Fibroblast of lung (primary cell): Measurements from ENCODE around the gene SH3D21. TPM values are rescaled to one million over a fixed set of nuclear protein-coding genes. Genes with fewer than 3 reads are reported as not detected.

Experiments used
- DNase-seq, 2 donors: peaks; one replicate each; pipeline versions ENCODE4 v3.0.0 to v3.0.0-alpha.2; 2010; ENCODE audit warnings: low read depth in 2 of 2
- H2AFZ ChIP-seq: 2 replicates; pipeline ENCODE4 v1.5.1; 2012; ENCODE audit warnings: low read length, control low read depth, inconsistent platforms
- H3K27ac ChIP-seq: 2 replicates; pipeline ENCODE4 v1.5.1; 2011; ENCODE audit warnings: low read length, control low read depth; ENCODE audit not compliant: insufficient read depth
- H3K27me3 ChIP-seq: 2 replicates; pipeline ENCODE4 v1.5.1; 2011; ENCODE audit warnings: mild to moderate bottlenecking, low read length; ENCODE audit not compliant: control insufficient read depth, insufficient read depth
- H3K36me3 ChIP-seq: 2 replicates; pipeline ENCODE4 v1.5.1; 2011; ENCODE audit warnings: low read length; ENCODE audit not compliant: control insufficient read depth, insufficient read depth
- H3K4me1 ChIP-seq: 2 replicates; pipeline ENCODE4 v1.5.1; 2011; ENCODE audit warnings: low read length; ENCODE audit not compliant: control insufficient read depth, insufficient read depth; ENCODE audit errors: extremely low read depth
- H3K4me2 ChIP-seq: 2 replicates; pipeline ENCODE4 v1.5.1; 2011; ENCODE audit warnings: low read length, control low read depth; ENCODE audit not compliant: insufficient read depth; ENCODE audit errors: extremely low read depth
- H3K4me3 ChIP-seq, 4 experiments: fragments of 200-600 bp in 1 of 4; sonication (generic) in 1 of 4; replicated peaks in 1 of 4; 2 replicates each; pipeline ENCODE4 v1.5.1; 2011 to 2016; ENCODE audit warnings: low read length in 4 of 4, low read depth in 3 of 4, mild to moderate bottlenecking in 3 of 4, control low read depth in 2 of 4, inconsistent platforms in 1 of 4, mixed read lengths in 1 of 4; ENCODE audit not compliant: insufficient read depth in 1 of 4; ENCODE audit errors: control extremely low read depth in 1 of 4
- H3K79me2 ChIP-seq: 2 replicates; pipeline ENCODE4 v1.5.1; 2012; ENCODE audit warnings: mild to moderate bottlenecking, low read length, inconsistent platforms; ENCODE audit not compliant: control insufficient read depth, insufficient read depth
- H3K9ac ChIP-seq: 2 replicates; pipeline ENCODE4 v1.5.1; 2011; ENCODE audit warnings: mild to moderate bottlenecking, low read length, control low read depth; ENCODE audit not compliant: insufficient read depth
- H3K9me3 ChIP-seq: 2 replicates; pipeline ENCODE4 v1.5.1; 2012; ENCODE audit warnings: low read depth, low read length; ENCODE audit not compliant: control insufficient read depth, insufficient read depth
- H4K20me1 ChIP-seq: 2 replicates; pipeline ENCODE4 v1.5.1; 2011; ENCODE audit warnings: low read length; ENCODE audit not compliant: control insufficient read depth, insufficient read depth; ENCODE audit errors: extremely low read depth
- EZH2 ChIP-seq: IDR thresholded peaks from 2 replicates; pipeline ENCODE4 v1.5.1; 2012; ENCODE audit warnings: low read length, control low read depth, mild to moderate bottlenecking; ENCODE audit errors: missing control alignments
- polyA plus RNA-seq, 2 donors: library from polyadenylated mRNA; depleted of rRNA in 1 of 2; stranded (reverse) in 1 of 2; unstranded in 1 of 2; fragments of >200 nt; gene quantifications; 2 replicates each; pipeline ENCODE4 v1.2.1, GENCODE V29; 2011 to 2012; ENCODE audit warnings: missing spikeins in 1 of 2
- total RNA-seq: library from RNA; depleted of rRNA; stranded (reverse); fragments of >200 nt; gene quantifications from 2 replicates; pipeline ENCODE4 v1.2.1, GENCODE V29; 2014
- TF ChIP-seq, protein P1 (sequence below), 2 donors: IDR thresholded peaks in 1 of 2; conservative IDR thresholded peaks in 1 of 2; 1 replicate in 1 of 2; 2 replicates in 1 of 2; pipeline ENCODE4 v1.5.1; 2011 to 2012; ENCODE audit warnings: low read length in 2 of 2, control low read depth in 1 of 2, inconsistent platforms in 1 of 2, low read depth in 1 of 2, mild to moderate bottlenecking in 1 of 2

Gene SH3D21
- total and polyA plus RNA-seq, 2 donors (not counting 1 experiment from before 2014, with no cell fraction given): 1.9 to 3.3 TPM

DNA sequence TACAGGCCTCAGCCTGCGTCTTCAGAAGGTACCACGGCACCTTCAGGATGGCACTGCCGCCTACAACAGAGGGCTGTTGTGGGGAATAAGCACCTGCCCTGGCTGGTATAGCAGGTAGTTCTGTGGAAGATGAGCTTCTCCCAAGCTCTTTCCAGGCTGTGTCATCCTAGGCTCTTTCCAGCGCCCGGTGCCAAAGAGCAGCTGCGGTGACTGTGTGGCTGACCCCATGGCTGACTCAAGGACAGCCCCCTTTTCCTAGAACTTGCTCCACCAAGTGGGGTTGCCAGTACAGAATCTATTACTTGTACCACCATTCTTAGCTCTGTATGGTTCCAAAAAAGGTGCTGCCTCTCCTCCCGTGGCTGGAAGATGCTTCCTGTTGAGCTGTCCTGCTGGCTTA is 39.2 kb downstream of the SH3D21 start:
- no peak for DNase-seq
- H3K36me3 ChIP-seq: peaks cover 45% of the 10 kb centered on the region
- H3K27ac ChIP-seq: no peak overlapping the region

DNA sequence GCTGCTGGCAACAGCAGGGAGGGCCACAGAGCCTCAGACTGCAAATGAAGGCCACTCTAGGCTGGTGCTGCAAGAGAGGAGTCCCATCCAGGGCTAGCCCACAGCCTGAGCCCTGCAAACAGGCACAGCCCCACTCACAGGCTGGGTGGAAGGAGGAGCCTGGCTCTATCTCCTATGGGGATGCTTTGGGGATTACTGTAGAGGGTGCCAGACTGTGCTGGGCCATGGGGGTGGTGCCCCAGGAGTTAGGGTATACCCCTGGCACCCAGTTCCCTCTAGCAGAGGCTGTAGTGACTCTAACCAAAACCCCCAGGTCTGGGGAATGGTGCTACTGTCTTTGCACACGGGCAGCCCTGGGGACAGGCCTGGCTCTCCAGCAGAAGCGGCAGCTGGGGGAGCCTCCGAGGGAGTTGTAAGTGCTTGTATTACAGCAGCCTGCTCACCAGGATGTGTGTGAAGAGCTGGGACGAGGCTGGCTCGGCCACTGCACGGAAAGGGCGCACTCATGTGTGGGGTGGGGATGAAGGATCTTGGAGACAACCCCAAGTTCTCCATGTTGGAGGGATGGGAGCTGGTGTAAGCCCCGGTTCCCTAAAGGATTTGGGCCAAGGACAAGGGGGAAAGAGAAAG is 40.7 kb downstream of the SH3D21 start:
- TF ChIP-seq, protein P1, sequence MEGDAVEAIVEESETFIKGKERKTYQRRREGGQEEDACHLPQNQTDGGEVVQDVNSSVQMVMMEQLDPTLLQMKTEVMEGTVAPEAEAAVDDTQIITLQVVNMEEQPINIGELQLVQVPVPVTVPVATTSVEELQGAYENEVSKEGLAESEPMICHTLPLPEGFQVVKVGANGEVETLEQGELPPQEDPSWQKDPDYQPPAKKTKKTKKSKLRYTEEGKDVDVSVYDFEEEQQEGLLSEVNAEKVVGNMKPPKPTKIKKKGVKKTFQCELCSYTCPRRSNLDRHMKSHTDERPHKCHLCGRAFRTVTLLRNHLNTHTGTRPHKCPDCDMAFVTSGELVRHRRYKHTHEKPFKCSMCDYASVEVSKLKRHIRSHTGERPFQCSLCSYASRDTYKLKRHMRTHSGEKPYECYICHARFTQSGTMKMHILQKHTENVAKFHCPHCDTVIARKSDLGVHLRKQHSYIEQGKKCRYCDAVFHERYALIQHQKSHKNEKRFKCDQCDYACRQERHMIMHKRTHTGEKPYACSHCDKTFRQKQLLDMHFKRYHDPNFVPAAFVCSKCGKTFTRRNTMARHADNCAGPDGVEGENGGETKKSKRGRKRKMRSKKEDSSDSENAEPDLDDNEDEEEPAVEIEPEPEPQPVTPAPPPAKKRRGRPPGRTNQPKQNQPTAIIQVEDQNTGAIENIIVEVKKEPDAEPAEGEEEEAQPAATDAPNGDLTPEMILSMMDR (conservative IDR thresholded peaks at IDR 0.05 in 1 of 2, IDR thresholded peaks at IDR 0.05 in 1 of 2; ENCODE audit: low read depth in 1 of 2, low read length in 2 of 2): no peak
- TF ChIP-seq EZH2: no peak
- Histone ChIP-seq H3K4me3 (no peak overlapping the region), H3K79me2 (no peaks in the 10 kb centered on the region), H3K9me3 (no peaks in the 10 kb centered on the region), H3K36me3 (peaks cover 39% of the 10 kb centered on the region), H3K27ac (no peak overlapping the region), H3K4me1 (peaks cover 41% of the 10 kb centered on the region), H2AFZ (no peak overlapping the region), H3K4me2 (no peak overlapping the region), H3K27me3 (no peaks in the 10 kb centered on the region), H4K20me1 (no peaks in the 10 kb centered on the region), H3K9ac (no peak overlapping the region)
- no peak for DNase-seq

More for the DNA sequence above, 39.2 kb downstream of the SH3D21 start:
- Histone ChIP-seq H3K27me3 (no peaks in the 10 kb centered on the region), H3K9ac (no peak overlapping the region), H3K4me3 (no peak overlapping the region), H3K4me1 (peaks cover 26% of the 10 kb centered on the region), H3K9me3 (no peaks in the 10 kb centered on the region), H2AFZ (no peak overlapping the region), H3K79me2 (no peaks in the 10 kb centered on the region), H3K4me2 (no peak overlapping the region), H4K20me1 (no peaks in the 10 kb centered on the region)
- no peak for TF ChIP-seq EZH2
- TF ChIP-seq, protein P1 (conservative IDR thresholded peaks at IDR 0.05 in 1 of 2, IDR thresholded peaks at IDR 0.05 in 1 of 2; ENCODE audit: low read depth in 1 of 2, low read length in 2 of 2): no peak

DNA sequence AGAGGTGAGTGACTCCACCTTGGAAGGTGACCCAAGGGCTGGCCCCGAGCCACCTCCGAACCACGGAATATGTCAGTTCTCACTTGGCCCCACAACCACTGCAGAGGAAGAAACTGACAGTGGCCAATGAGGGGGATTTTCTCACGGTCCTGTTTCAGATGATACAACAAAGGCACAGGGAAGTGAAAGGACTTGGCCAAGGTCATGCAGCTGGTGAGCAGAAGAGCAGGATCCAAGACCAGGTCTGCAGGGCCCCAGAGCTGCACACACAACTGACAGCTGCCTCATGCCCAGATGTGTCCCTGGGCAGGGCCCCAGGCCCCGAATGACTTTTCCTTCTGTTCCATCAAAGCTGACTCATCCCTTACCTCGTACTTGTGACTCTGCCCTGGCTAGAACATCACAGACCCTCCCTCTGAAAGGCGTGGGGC is 43.1 kb downstream of the SH3D21 start:
- Histone ChIP-seq H3K9ac (no peak overlapping the region), H3K4me3 (no peak overlapping the region), H3K27ac (peak overlapping the region; percentile 98), H3K4me1 (peaks cover 48% of the 10 kb centered on the region), H3K4me2 (peak overlapping the region; percentile 42), H4K20me1 (no peaks in the 10 kb centered on the region), H3K36me3 (peaks cover 32% of the 10 kb centered on the region), H3K27me3 (no peaks in the 10 kb centered on the region), H3K79me2 (no peaks in the 10 kb centered on the region), H2AFZ (no peak overlapping the region), H3K9me3 (no peaks in the 10 kb centered on the region)
- DNase-seq: peak; percentile 59
- TF ChIP-seq EZH2: no peak
- TF ChIP-seq, protein P1 (conservative IDR thresholded peaks at IDR 0.05 in 1 of 2, IDR thresholded peaks at IDR 0.05 in 1 of 2; ENCODE audit: low read depth in 1 of 2, low read length in 2 of 2): no peak
